WTC11 (cell line): ENCODE measurements around the gene L3HYPDH. TPM values are rescaled to one million over a fixed set of nuclear protein-coding genes. Genes with fewer than 3 reads are reported as not detected.

Experiments
- ATAC-seq: fragments of 200-7000 bp; cut with Tn5 transposase; 2 replicates; pipeline ENCODE4 v1.10.0; 2021; ENCODE audit warnings: mild to moderate bottlenecking, moderate library complexity
- CTCF ChIA-PET: fragments of 300-600 bp; sonication (Branson Sonifier 250); formaldehyde crosslinking; loops from one replicate; lab custom pipeline; 2021; ENCODE audit warnings: antibody characterized with exemption; lab: Charles Lee
- POLR2A ChIA-PET: fragments of 350-600 bp; sonication (Branson Sonifier 250); formaldehyde crosslinking; loops from one replicate; lab custom pipeline; 2021; ENCODE audit warnings: antibody characterized with exemption; lab: Charles Lee
- DNase-seq: peaks from one replicate; pipeline ENCODE4 v3.0.0; 2021; ENCODE audit warnings: low spot score
- H3K27ac Mint-ChIP-seq: 2 replicates; pipeline ENCODE4 v1.8.0; 2021; ENCODE audit warnings: mixed read lengths
- H3K27me3 Mint-ChIP-seq: 2 replicates; pipeline ENCODE4 v1.8.0; 2021; ENCODE audit warnings: low read depth, mild to moderate bottlenecking, moderate library complexity, mixed read lengths
- H3K36me3 Mint-ChIP-seq: 2 replicates; pipeline ENCODE4 v1.8.0; 2021; ENCODE audit warnings: mixed read lengths
- H3K4me1 Mint-ChIP-seq: 2 replicates; pipeline ENCODE4 v1.8.0; 2022; ENCODE audit warnings: mixed read lengths
- H3K4me3 Mint-ChIP-seq: 2 replicates; pipeline ENCODE4 v1.8.0; 2021; ENCODE audit warnings: mild to moderate bottlenecking, moderate library complexity, mixed read lengths
- H3K9me3 Mint-ChIP-seq: 2 replicates; pipeline ENCODE4 v1.8.0; 2021; ENCODE audit warnings: mixed read lengths
- AR ChIP-seq: fragments of 250-450 bp; sonication (Bioruptor Pico); IDR thresholded peaks from 2 replicates; pipeline ENCODE4 v1.9.0; 2021; ENCODE audit warnings: mild to moderate bottlenecking
- ATF1 ChIP-seq: sonication (generic); formaldehyde crosslinking; IDR thresholded peaks from 2 replicates; pipeline ENCODE4 v1.8.1; 2023; ENCODE audit warnings: mild to moderate bottlenecking, moderate library complexity, missing genetic modification reagents
- CDX4 ChIP-seq: fragments of 250-450 bp; sonication (Bioruptor Pico); IDR thresholded peaks from 2 replicates; pipeline ENCODE4 v1.9.0; 2021; ENCODE audit warnings: moderate library complexity, mild to moderate bottlenecking, inconsistent platforms, borderline replicate concordance
- ELF4 ChIP-seq: sonication (generic); formaldehyde crosslinking; IDR thresholded peaks from 2 replicates; pipeline ENCODE4 v1.8.1; 2022; ENCODE audit warnings: low read depth, mild to moderate bottlenecking, moderate library complexity, missing genetic modification reagents
- FOXP4 ChIP-seq: sonication (generic); formaldehyde crosslinking; IDR thresholded peaks from 2 replicates; pipeline ENCODE4 v1.8.0; 2022; ENCODE audit warnings: mild to moderate bottlenecking, missing genetic modification reagents
- GABPB1 ChIP-seq: sonication (generic); formaldehyde crosslinking; IDR thresholded peaks from 2 replicates; pipeline ENCODE4 v1.8.1; 2023; ENCODE audit warnings: mild to moderate bottlenecking, missing genetic modification reagents
- HMGA2 ChIP-seq: fragments of 250-450 bp; sonication (Bioruptor Pico); IDR thresholded peaks from 2 replicates; pipeline ENCODE4 v1.4.0; 2021; ENCODE audit warnings: mild to moderate bottlenecking, moderate library complexity
- HMGXB4 ChIP-seq: sonication (generic); formaldehyde crosslinking; IDR thresholded peaks from 2 replicates; pipeline ENCODE4 v1.8.1; 2023; ENCODE audit warnings: mild to moderate bottlenecking, moderate library complexity, missing genetic modification reagents
- MLX ChIP-seq: sonication (generic); formaldehyde crosslinking; IDR thresholded peaks from 2 replicates; pipeline ENCODE4 v1.8.1; 2023; ENCODE audit warnings: mild to moderate bottlenecking, missing genetic modification reagents, moderate library complexity
- NFE2L1 ChIP-seq: sonication (generic); formaldehyde crosslinking; IDR thresholded peaks from 2 replicates; pipeline ENCODE4 v1.8.1; 2023; ENCODE audit warnings: missing genetic modification reagents
- ZBTB43 ChIP-seq: sonication (generic); formaldehyde crosslinking; IDR thresholded peaks from 2 replicates; pipeline ENCODE4 v1.8.1; 2023; ENCODE audit warnings: mild to moderate bottlenecking, missing genetic modification reagents
- total RNA-seq: library from RNA; stranded (reverse); gene quantifications from 3 replicates; pipeline ENCODE4 v1.2.3, GENCODE V29; 2021
- TF ChIP-seq, protein P1 (sequence below): fragments of 200-600 bp; IDR thresholded peaks from 2 replicates; pipeline ENCODE4 v1.8.0; 2022; ENCODE audit warnings: antibody characterized with exemption
- TF ChIP-seq, protein P2 (sequence below): fragments of 250-450 bp; sonication (Bioruptor Pico); IDR thresholded peaks from 2 replicates; pipeline ENCODE4 v1.9.0; 2021; ENCODE audit warnings: mild to moderate bottlenecking, borderline replicate concordance

Gene L3HYPDH
- total RNA-seq, 1 experiment from 2014 or later, result 17.5 TPM

DNA sequence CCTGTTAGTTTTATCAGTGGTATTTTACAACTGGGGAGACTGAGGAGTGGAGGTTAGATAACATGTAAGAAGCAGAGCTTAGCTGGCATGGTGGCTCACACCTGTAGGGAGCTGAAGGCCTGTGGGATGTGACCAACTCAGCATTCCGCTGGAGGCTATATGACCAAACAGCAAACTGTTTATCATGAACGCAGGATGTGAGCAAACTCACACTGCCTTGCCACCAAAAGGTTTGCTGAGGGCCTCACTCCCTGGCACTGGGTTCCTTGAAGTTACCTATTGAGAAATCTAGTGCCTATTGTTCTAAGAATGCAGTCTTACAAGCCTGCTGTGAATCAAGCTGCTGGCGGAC lies 23.5 kb upstream of the L3HYPDH start (continued):
- TF ChIP-seq CDX4, result no peak
- TF ChIP-seq HMGA2 (CRISPR knock-in tag), result no peak

- ATAC-seq (peak; percentile 98), DNase-seq (peak; percentile 88)
- no peak overlapping the region for H3K4me3 Mint-ChIP-seq
- TF ChIP-seq, protein P1, sequence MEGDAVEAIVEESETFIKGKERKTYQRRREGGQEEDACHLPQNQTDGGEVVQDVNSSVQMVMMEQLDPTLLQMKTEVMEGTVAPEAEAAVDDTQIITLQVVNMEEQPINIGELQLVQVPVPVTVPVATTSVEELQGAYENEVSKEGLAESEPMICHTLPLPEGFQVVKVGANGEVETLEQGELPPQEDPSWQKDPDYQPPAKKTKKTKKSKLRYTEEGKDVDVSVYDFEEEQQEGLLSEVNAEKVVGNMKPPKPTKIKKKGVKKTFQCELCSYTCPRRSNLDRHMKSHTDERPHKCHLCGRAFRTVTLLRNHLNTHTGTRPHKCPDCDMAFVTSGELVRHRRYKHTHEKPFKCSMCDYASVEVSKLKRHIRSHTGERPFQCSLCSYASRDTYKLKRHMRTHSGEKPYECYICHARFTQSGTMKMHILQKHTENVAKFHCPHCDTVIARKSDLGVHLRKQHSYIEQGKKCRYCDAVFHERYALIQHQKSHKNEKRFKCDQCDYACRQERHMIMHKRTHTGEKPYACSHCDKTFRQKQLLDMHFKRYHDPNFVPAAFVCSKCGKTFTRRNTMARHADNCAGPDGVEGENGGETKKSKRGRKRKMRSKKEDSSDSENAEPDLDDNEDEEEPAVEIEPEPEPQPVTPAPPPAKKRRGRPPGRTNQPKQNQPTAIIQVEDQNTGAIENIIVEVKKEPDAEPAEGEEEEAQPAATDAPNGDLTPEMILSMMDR, result peak; percentile 84
- TF ChIP-seq NFE2L1 (CRISPR knock-in tag), result no peak
- TF ChIP-seq, all 79 proteins: peak for 1
- no peaks in the 10 kb centered on the region; the same call in 1 of the 2 replicates for H3K27me3 Mint-ChIP-seq
- peaks cover 6% of the 10 kb centered on the region; the same call in 1 of the 2 replicates for H3K36me3 Mint-ChIP-seq
- peaks cover 8% of the 10 kb centered on the region for H3K4me1 Mint-ChIP-seq
- ChIA-PET CTCF (interaction anchor here (0.6 to 3.1 kb wide), 41 partner anchors 9 to 1006 kb away, joined by 3 to 169 read pairs (median 4); partner anchors contain the start of genes CCDC175, DAAM1, GPR135 and JKAMP), POLR2A (interaction anchor here (1.3 to 1.6 kb wide), 2 partner anchors 22 to 70 kb away, joined by 7 to 10 read pairs; partner anchors contain the start of genes CCDC175, JKAMP and L3HYPDH)
- H3K27ac Mint-ChIP-seq, result no peak overlapping the region
- no peaks in the 10 kb centered on the region for H3K9me3 Mint-ChIP-seq
These were observed 23.0 kb upstream of the L3HYPDH start for GRCh38 chr14:59507063-59507751.

- Mint-ChIP-seq H3K36me3 (peaks cover 12% of the 10 kb centered on the region), H3K27ac (no peak overlapping the region), H3K4me1 (peaks cover 5% of the 10 kb centered on the region), H3K4me3 (no peak overlapping the region), H3K9me3 (no peaks in the 10 kb centered on the region), H3K27me3 (no peaks in the 10 kb centered on the region)
- ChIA-PET CTCF (interaction anchor here (1.1 to 1.5 kb wide), 3 partner anchors 9 to 73 kb away, joined by 3 to 4 read pairs (median 3); partner anchors contain the start of genes CCDC175, JKAMP and L3HYPDH), POLR2A (no interaction called here)
- ATAC-seq (no peak), DNase-seq (no peak)
- TF ChIP-seq FOXP4 (no peak), AR (CRISPR knock-in tag) (no peak), ATF1 (CRISPR knock-in tag) (no peak), HMGXB4 (CRISPR knock-in tag) (no peak), ZBTB43 (CRISPR knock-in tag) (no peak), MLX (CRISPR knock-in tag) (no peak), NFE2L1 (CRISPR knock-in tag) (no peak), ELF4 (CRISPR knock-in tag) (no peak), GABPB1 (CRISPR knock-in tag) (no peak)
- TF ChIP-seq, protein P2, sequence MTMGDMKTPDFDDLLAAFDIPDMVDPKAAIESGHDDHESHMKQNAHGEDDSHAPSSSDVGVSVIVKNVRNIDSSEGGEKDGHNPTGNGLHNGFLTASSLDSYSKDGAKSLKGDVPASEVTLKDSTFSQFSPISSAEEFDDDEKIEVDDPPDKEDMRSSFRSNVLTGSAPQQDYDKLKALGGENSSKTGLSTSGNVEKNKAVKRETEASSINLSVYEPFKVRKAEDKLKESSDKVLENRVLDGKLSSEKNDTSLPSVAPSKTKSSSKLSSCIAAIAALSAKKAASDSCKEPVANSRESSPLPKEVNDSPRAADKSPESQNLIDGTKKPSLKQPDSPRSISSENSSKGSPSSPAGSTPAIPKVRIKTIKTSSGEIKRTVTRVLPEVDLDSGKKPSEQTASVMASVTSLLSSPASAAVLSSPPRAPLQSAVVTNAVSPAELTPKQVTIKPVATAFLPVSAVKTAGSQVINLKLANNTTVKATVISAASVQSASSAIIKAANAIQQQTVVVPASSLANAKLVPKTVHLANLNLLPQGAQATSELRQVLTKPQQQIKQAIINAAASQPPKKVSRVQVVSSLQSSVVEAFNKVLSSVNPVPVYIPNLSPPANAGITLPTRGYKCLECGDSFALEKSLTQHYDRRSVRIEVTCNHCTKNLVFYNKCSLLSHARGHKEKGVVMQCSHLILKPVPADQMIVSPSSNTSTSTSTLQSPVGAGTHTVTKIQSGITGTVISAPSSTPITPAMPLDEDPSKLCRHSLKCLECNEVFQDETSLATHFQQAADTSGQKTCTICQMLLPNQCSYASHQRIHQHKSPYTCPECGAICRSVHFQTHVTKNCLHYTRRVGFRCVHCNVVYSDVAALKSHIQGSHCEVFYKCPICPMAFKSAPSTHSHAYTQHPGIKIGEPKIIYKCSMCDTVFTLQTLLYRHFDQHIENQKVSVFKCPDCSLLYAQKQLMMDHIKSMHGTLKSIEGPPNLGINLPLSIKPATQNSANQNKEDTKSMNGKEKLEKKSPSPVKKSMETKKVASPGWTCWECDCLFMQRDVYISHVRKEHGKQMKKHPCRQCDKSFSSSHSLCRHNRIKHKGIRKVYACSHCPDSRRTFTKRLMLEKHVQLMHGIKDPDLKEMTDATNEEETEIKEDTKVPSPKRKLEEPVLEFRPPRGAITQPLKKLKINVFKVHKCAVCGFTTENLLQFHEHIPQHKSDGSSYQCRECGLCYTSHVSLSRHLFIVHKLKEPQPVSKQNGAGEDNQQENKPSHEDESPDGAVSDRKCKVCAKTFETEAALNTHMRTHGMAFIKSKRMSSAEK (CRISPR knock-in tag), result no peak
These were observed 19.0 kb upstream of the L3HYPDH start for GRCh38 chr14:59503256-59503655.
